PC-9 (cell line): ENCODE measurements around the gene NALCN. TPM values are rescaled to one million over a fixed set of nuclear protein-coding genes. Genes with fewer than 3 reads are reported as not detected.

Source experiments
- BruUV-seq: library from RNA; stranded (reverse); fragments of 400-500 nt; replicated peaks from 2 replicates; lab custom pipeline; 2021; lab: Mats Ljungman, UMichigan
- CTCF ChIA-PET: fragments of 300-600 bp; sonication (Branson Sonifier 250); formaldehyde crosslinking; loops from one replicate; lab custom pipeline; 2022; ENCODE audit warnings: antibody characterized with exemption; lab: Charles Lee
- POLR2A ChIA-PET: fragments of 300-600 bp; sonication (Branson Sonifier 250); formaldehyde crosslinking; loops from one replicate; lab custom pipeline; 2022; ENCODE audit warnings: antibody characterized with exemption; ENCODE audit not compliant: unreplicated experiment; lab: Charles Lee
- DNase-seq, 2 experiments: peaks; one replicate each; pipeline versions ENCODE4 v3.0.0 to v3.0.0-alpha.2; 2015 to 2022; ENCODE audit warnings: mixed read lengths in 1 of 2
- H2AFZ ChIP-seq: fragments of 200-600 bp; sonication (generic); 2 replicates; pipeline ENCODE4 v1.8.1; 2017; ENCODE audit warnings: antibody characterized with exemption
- H3F3A ChIP-seq: fragments of 200-600 bp; sonication (generic); 2 replicates; pipeline ENCODE4 v1.8.1; 2017; ENCODE audit warnings: antibody characterized with exemption, mild to moderate bottlenecking, low read depth; ENCODE audit not compliant: insufficient read depth
- H3K27ac ChIP-seq: fragments of 200-600 bp; sonication (generic); 2 replicates; pipeline ENCODE4 v1.6.1; 2016; ENCODE audit warnings: mixed run types
- H3K27me3 ChIP-seq: fragments of 200-600 bp; sonication (generic); 2 replicates; pipeline ENCODE4 v1.6.1; 2016; ENCODE audit warnings: low read depth, mixed run types; ENCODE audit not compliant: insufficient read depth
- H3K36me3 ChIP-seq: fragments of 200-600 bp; sonication (generic); 2 replicates; pipeline ENCODE4 v1.6.1; 2016; ENCODE audit warnings: low read depth, mixed run types
- H3K4me1 ChIP-seq: fragments of 200-600 bp; sonication (generic); replicated peaks from 2 replicates; pipeline ENCODE4 v1.6.1; 2016; ENCODE audit warnings: mixed run types; ENCODE audit not compliant: insufficient read depth
- H3K4me2 ChIP-seq: fragments of 200-600 bp; sonication (generic); 2 replicates; pipeline ENCODE4 v1.6.1; 2017; ENCODE audit warnings: mixed run types
- H3K4me3 ChIP-seq: fragments of 200-600 bp; sonication (generic); 2 replicates; pipeline ENCODE4 v1.6.1; 2016; ENCODE audit warnings: mixed run types
- H3K79me2 ChIP-seq: fragments of 200-600 bp; sonication (generic); 2 replicates; pipeline ENCODE4 v1.6.1; 2017; ENCODE audit warnings: low read depth, mixed run types
- H3K9me2 ChIP-seq: fragments of 200-600 bp; sonication (generic); 2 replicates; pipeline ENCODE4 v1.8.1; 2017; ENCODE audit warnings: mild to moderate bottlenecking; ENCODE audit not compliant: insufficient read depth
- H3K9me3 ChIP-seq: fragments of 200-600 bp; sonication (generic); 2 replicates; pipeline ENCODE4 v1.8.1; 2016; ENCODE audit warnings: low read depth; ENCODE audit not compliant: insufficient read depth
- H4K20me1 ChIP-seq: fragments of 200-600 bp; sonication (generic); 2 replicates; pipeline ENCODE4 v1.8.1; 2017; ENCODE audit not compliant: insufficient read depth
- EZH2 ChIP-seq: fragments of 200-600 bp; sonication (generic); IDR thresholded peaks from 2 replicates; pipeline ENCODE4 v1.8.0; 2017; ENCODE audit warnings: antibody characterized with exemption, low read depth
- intact Hi-C: fragments of 100-400 bp; cut with micrococcal nuclease; formaldehyde crosslinking; loops from one replicate; pipeline ENCODE4 v1.10.0; 2022; ENCODE audit not compliant: unreplicated experiment
- total RNA-seq: library from RNA; stranded (reverse); gene quantifications from 2 replicates; pipeline ENCODE4 v1.2.3, GENCODE V29; 2021
- TF ChIP-seq, protein P1 (sequence below): fragments of 200-600 bp; sonication (generic); conservative IDR thresholded peaks from 2 replicates; pipeline ENCODE4 v1.6.1; 2017; ENCODE audit warnings: mixed run types, antibody characterized with exemption, mild to moderate bottlenecking, moderate library complexity

NALCN gene
- total RNA-seq, 1 experiment from 2014 or later = 7.7 TPM

DNA sequence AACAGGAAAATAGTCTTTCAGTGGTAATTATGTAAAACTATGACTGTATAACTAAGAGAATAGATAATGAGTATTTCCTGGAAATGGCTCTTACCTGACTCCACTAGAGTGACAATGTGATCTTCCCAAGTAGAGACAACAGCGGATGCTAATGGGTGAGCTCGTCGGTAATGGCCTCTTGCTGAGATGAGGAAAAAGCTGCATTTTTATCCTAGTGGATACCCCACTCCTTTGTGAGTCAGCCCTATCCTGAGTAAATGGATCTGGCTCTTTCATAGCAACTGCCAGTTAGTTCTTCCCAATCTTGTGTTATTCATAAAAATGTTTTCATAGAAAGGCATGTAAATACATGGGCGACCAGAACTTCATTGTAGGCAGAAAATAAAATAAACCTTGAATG lies 299.5 kb downstream of the NALCN start:
- H3K4me3 ChIP-seq = no peak overlapping the region
- no peaks in the 10 kb centered on the region for H3K36me3 ChIP-seq
- BruUV-seq = no TSS peak
- H3K27me3 ChIP-seq = no peaks in the 10 kb centered on the region
- TF ChIP-seq, protein P1, sequence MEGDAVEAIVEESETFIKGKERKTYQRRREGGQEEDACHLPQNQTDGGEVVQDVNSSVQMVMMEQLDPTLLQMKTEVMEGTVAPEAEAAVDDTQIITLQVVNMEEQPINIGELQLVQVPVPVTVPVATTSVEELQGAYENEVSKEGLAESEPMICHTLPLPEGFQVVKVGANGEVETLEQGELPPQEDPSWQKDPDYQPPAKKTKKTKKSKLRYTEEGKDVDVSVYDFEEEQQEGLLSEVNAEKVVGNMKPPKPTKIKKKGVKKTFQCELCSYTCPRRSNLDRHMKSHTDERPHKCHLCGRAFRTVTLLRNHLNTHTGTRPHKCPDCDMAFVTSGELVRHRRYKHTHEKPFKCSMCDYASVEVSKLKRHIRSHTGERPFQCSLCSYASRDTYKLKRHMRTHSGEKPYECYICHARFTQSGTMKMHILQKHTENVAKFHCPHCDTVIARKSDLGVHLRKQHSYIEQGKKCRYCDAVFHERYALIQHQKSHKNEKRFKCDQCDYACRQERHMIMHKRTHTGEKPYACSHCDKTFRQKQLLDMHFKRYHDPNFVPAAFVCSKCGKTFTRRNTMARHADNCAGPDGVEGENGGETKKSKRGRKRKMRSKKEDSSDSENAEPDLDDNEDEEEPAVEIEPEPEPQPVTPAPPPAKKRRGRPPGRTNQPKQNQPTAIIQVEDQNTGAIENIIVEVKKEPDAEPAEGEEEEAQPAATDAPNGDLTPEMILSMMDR = no peak
- no peak for TF ChIP-seq EZH2
- no peaks in the 10 kb centered on the region for H3F3A ChIP-seq
- no peaks in the 10 kb centered on the region for H3K9me3 ChIP-seq
- H2AFZ ChIP-seq = no peak overlapping the region
- CTCF ChIA-PET = no interaction called here
- H3K4me2 ChIP-seq = no peak overlapping the region
- DNase-seq = no peak
- no peak overlapping the region for H3K27ac ChIP-seq
- POLR2A ChIA-PET = no interaction called here
- no peaks in the 10 kb centered on the region; the same call in 1 of the 2 replicates for H4K20me1 ChIP-seq
- no peaks in the 10 kb centered on the region for H3K79me2 ChIP-seq
- intact Hi-C loops = no loop called here
- no peaks in the 10 kb centered on the region for H3K9me2 ChIP-seq
- H3K4me1 ChIP-seq = no peaks in the 10 kb centered on the region

DNA sequence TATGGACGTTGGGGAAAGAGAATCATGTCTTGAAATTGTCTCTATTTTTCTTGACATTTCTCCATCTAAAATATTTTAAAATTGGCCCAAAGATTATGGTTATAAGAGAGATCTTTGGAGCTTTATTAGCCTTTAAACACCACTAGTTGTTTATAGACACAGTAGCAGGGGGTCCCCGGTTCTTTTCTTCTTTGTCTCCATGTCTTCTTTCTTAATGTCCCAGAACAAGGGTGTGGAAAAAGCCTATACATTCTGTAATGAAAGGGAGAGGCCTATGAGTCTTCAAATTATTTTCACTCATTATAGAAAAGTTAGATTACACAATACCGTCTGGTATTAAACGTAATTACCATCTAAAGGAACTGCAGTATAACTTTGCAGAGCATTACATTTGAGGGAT lies 300.0 kb downstream of the NALCN start:
- no peak overlapping the region for H2AFZ ChIP-seq
- H3K36me3 ChIP-seq = no peaks in the 10 kb centered on the region
- H3F3A ChIP-seq = no peaks in the 10 kb centered on the region
- no peaks in the 10 kb centered on the region for H3K9me2 ChIP-seq
- no peaks in the 10 kb centered on the region for H3K27me3 ChIP-seq
- TF ChIP-seq EZH2 = no peak
- TF ChIP-seq, protein P1 = no peak
- no TSS peak for BruUV-seq
- H3K4me3 ChIP-seq = no peak overlapping the region
- ChIA-PET CTCF (no interaction called here), POLR2A (no interaction called here)
- H3K9me3 ChIP-seq = no peaks in the 10 kb centered on the region
- no peak overlapping the region for H3K27ac ChIP-seq
- H3K4me1 ChIP-seq = no peaks in the 10 kb centered on the region
- no peak overlapping the region for H3K4me2 ChIP-seq
- H4K20me1 ChIP-seq = no peaks in the 10 kb centered on the region; the same call in 1 of the 2 replicates
- no peak for DNase-seq
- H3K79me2 ChIP-seq = no peaks in the 10 kb centered on the region
- intact Hi-C loops = no loop called here

DNA sequence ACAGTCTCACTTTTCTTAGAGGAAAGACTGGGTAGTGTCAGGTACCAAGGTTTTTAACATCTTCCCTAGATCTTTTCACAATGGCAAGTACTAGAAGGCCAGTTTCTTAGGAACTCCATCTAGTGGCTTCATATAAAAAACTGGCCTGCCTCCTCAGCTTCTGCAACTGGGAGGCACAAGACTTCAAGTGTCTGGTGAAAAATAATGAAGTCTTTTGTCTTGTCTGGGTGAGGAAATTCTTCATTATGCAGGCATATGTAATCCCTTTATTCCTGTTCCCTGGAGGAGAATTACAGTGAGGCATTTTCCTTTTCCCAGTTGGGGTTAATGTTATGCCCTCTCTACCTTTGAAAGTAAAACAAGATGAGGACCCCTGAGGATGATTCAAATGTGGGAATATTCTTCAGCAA lies 300.5 kb downstream of the NALCN start:
- H3K36me3 ChIP-seq = no peaks in the 10 kb centered on the region
- DNase-seq = no peak
- no peak overlapping the region for H3K4me3 ChIP-seq
- no peaks in the 10 kb centered on the region; the same call in 1 of the 2 replicates for H4K20me1 ChIP-seq
- intact Hi-C loops = no loop called here
- H3K9me3 ChIP-seq = no peaks in the 10 kb centered on the region
- H3K27me3 ChIP-seq = no peaks in the 10 kb centered on the region
- no peak overlapping the region for H2AFZ ChIP-seq
- no peak overlapping the region for H3K27ac ChIP-seq
- H3K9me2 ChIP-seq = no peaks in the 10 kb centered on the region
- no TSS peak for BruUV-seq
- no peaks in the 10 kb centered on the region for H3F3A ChIP-seq
- ChIA-PET CTCF (no interaction called here), POLR2A (no interaction called here)
- H3K4me2 ChIP-seq = no peak overlapping the region
- no peaks in the 10 kb centered on the region for H3K4me1 ChIP-seq
- H3K79me2 ChIP-seq = no peaks in the 10 kb centered on the region
- TF ChIP-seq EZH2 = no peak
- TF ChIP-seq, protein P1 = no peak
